ENCODE data around the gene TLCD1. TPM values are rescaled to one million over a fixed set of nuclear protein-coding genes. Genes with fewer than 3 reads are reported as not detected.
"Not testable (repeated sequence)": the region's sequence is repeated elsewhere in the genome, so short reads cannot be mapped to it uniquely, and the experiment has no call there.

Gene TLCD1
- total RNA-seq, 1 donor from 2014 or later: 12.5 TPM

GRCh38 chr17:28743243-28744103 lies 17.4 kb upstream of the TLCD1 start, which contains the start of gene TRAF4:
TSS of gene TRAF4 (plus strand) at chr17:28744011. CDS start at chr17:28744113, 102 bp downstream.
- DNase-seq: peak; percentile 93
- Mint-ChIP-seq H3K4me3 (peak within 1 kb of the TSS; percentile 94), H3K36me3 (ENCODE audit: low read depth) (peaks cover 38% of the 10 kb centered on the region), H3K27me3 (no peaks in the 10 kb centered on the region), H3K4me1 (peaks cover 38% of the 10 kb centered on the region), H3K9me3 (no peaks in the 10 kb centered on the region), H3K27ac (peak within 1 kb of the TSS; percentile 86)
- intact Hi-C loops (cut with micrococcal nuclease): no loop called here

GRCh38 chr17:28741358-28742349 lies 15.6 kb upstream of the TLCD1 start:
- no peak overlapping the region for H3K4me3 Mint-ChIP-seq
- intact Hi-C loops (cut with micrococcal nuclease): no loop called here
- DNase-seq: peak; percentile 59
- peaks cover 27% of the 10 kb centered on the region for H3K36me3 Mint-ChIP-seq (ENCODE audit: low read depth)
- H3K9me3 Mint-ChIP-seq: no peaks in the 10 kb centered on the region
- no peak overlapping the region for H3K27ac Mint-ChIP-seq
- peaks cover 40% of the 10 kb centered on the region for H3K4me1 Mint-ChIP-seq
- H3K27me3 Mint-ChIP-seq: no peaks in the 10 kb centered on the region

GRCh38 chr17:28740406-28741357 lies 14.6 kb upstream of the TLCD1 start:
- H3K4me3 Mint-ChIP-seq: no peak overlapping the region
- H3K4me1 Mint-ChIP-seq: peaks cover 37% of the 10 kb centered on the region
- H3K27ac Mint-ChIP-seq: no peak overlapping the region
- no peaks in the 10 kb centered on the region for H3K27me3 Mint-ChIP-seq
- DNase-seq: no peak
- peaks cover 25% of the 10 kb centered on the region for H3K36me3 Mint-ChIP-seq (ENCODE audit: low read depth)
- H3K9me3 Mint-ChIP-seq: no peaks in the 10 kb centered on the region
- intact Hi-C loops (cut with micrococcal nuclease): no loop called here

GRCh38 chr17:28738680-28739384 lies 12.8 kb upstream of the TLCD1 start:
- Mint-ChIP-seq H3K4me1 (peaks cover 33% of the 10 kb centered on the region), H3K9me3 (no peaks in the 10 kb centered on the region), H3K27ac (peak overlapping the region; percentile 76), H3K27me3 (no peaks in the 10 kb centered on the region), H3K4me3 (peak overlapping the region; percentile 66), H3K36me3 (ENCODE audit: low read depth) (peaks cover 12% of the 10 kb centered on the region)
- intact Hi-C loops (cut with micrococcal nuclease): no loop called here
- peak; percentile 81 for DNase-seq

- H3K9me3 Mint-ChIP-seq: no peaks in the 10 kb centered on the region
These were observed 12.0 kb upstream of the TLCD1 start for GRCh38 chr17:28737770-28738679.

GRCh38 chr17:28737316-28737715 lies 11.3 kb upstream of the TLCD1 start:
- Mint-ChIP-seq H3K27ac (no peak overlapping the region), H3K4me1 (peaks cover 31% of the 10 kb centered on the region), H3K27me3 (no peaks in the 10 kb centered on the region), H3K36me3 (ENCODE audit: low read depth) (peaks cover 12% of the 10 kb centered on the region), H3K9me3 (no peaks in the 10 kb centered on the region), H3K4me3 (no peak overlapping the region)
- DNase-seq: no peak
- intact Hi-C loops (cut with micrococcal nuclease): no loop called here

More at GRCh38 chr17:28737770-28738679, 12.0 kb upstream of the TLCD1 start:
- Mint-ChIP-seq H3K4me1 (peaks cover 31% of the 10 kb centered on the region), H3K27ac (peak overlapping the region; percentile 76), H3K4me3 (peak overlapping the region; percentile 55), H3K27me3 (no peaks in the 10 kb centered on the region), H3K36me3 (ENCODE audit: low read depth) (peaks cover 12% of the 10 kb centered on the region)
- intact Hi-C loops (cut with micrococcal nuclease): no loop called here
- peak; percentile 57 for DNase-seq

- H3K27me3 Mint-ChIP-seq; H3K27ac Mint-ChIP-seq; H3K9me3 Mint-ChIP-seq; intact Hi-C loops (cut with micrococcal nuclease); H3K36me3 Mint-ChIP-seq (ENCODE audit: low read depth); H3K4me3 Mint-ChIP-seq; DNase-seq: not testable (repeated sequence)
- H3K4me1 Mint-ChIP-seq: peaks cover 26% of the 10 kb centered on the region
These were observed 10.1 kb upstream of the TLCD1 start for GRCh38 chr17:28735913-28736769.

- no peak for DNase-seq
- Mint-ChIP-seq H3K4me3 (no peak overlapping the region), H3K4me1 (peaks cover 22% of the 10 kb centered on the region), H3K9me3 (no peaks in the 10 kb centered on the region), H3K27me3 (no peaks in the 10 kb centered on the region), H3K27ac (no peak overlapping the region), H3K36me3 (ENCODE audit: low read depth) (peaks cover 10% of the 10 kb centered on the region)
- intact Hi-C loops (cut with micrococcal nuclease): no loop called here
These were observed 9.2 kb upstream of the TLCD1 start for GRCh38 chr17:28735242-28735722.

GRCh38 chr17:28734712-28735241 lies 8.7 kb upstream of the TLCD1 start:
- peaks cover 9% of the 10 kb centered on the region for H3K36me3 Mint-ChIP-seq (ENCODE audit: low read depth)
- no peaks in the 10 kb centered on the region for H3K27me3 Mint-ChIP-seq
- no peak overlapping the region for H3K27ac Mint-ChIP-seq
- H3K4me3 Mint-ChIP-seq: no peak overlapping the region
- peaks cover 22% of the 10 kb centered on the region for H3K4me1 Mint-ChIP-seq
- no peaks in the 10 kb centered on the region for H3K9me3 Mint-ChIP-seq
- DNase-seq: no peak
- intact Hi-C loops (cut with micrococcal nuclease): no loop called here

- H3K9me3 Mint-ChIP-seq: no peaks in the 10 kb centered on the region
- peaks cover 17% of the 10 kb centered on the region for H3K4me1 Mint-ChIP-seq
These were observed 7.3 kb upstream of the TLCD1 start for GRCh38 chr17:28733346-28733745.

GRCh38 chr17:28729950-28730330 lies 3.9 kb upstream of the TLCD1 start:
- Mint-ChIP-seq H3K36me3 (ENCODE audit: low read depth) (peaks cover 13% of the 10 kb centered on the region), H3K27me3 (no peaks in the 10 kb centered on the region), H3K27ac (peak overlapping the region; percentile 6), H3K4me1 (peaks cover 34% of the 10 kb centered on the region), H3K4me3 (peak overlapping the region; percentile 5), H3K9me3 (no peaks in the 10 kb centered on the region)
- intact Hi-C loops (cut with micrococcal nuclease): loop anchor here (2.0 to 10.0 kb wide), 5 partner anchors 32 to 837 kb away; partner anchors contain the start of genes ABHD15, NUFIP2 and TP53I13
- no peak for DNase-seq

More at GRCh38 chr17:28733346-28733745, 7.3 kb upstream of the TLCD1 start:
- intact Hi-C loops (cut with micrococcal nuclease): no loop called here
- H3K4me3 Mint-ChIP-seq: no peak overlapping the region
- no peak overlapping the region for H3K27ac Mint-ChIP-seq
- no peak for DNase-seq
- H3K27me3 Mint-ChIP-seq: no peaks in the 10 kb centered on the region
- H3K36me3 Mint-ChIP-seq (ENCODE audit: low read depth): peaks cover 4% of the 10 kb centered on the region

Measured in activated CD4-positive, alpha-beta T cell treated with anti-CD3 and anti-CD28 coated beads, Interleukin-2, amount 10 ng/mL, durations not matched to agents 24 days and 14 days (primary cell).